Activated T-helper 2 cell treated with anti-CD3 and anti-CD28 coated beads, Interferon-gamma antibody, Interleukin-2, Interleukin-4, amounts not matched to agents 10 μg/mL and 5 μg/mL and 100 μg/mL, durations not matched to agents 14 hours and 24 hours and 36 hours (primary cell): ENCODE results near the gene CYTH3. TPM values are rescaled to one million over a fixed set of nuclear protein-coding genes. Genes with fewer than 3 reads are reported as not detected.
"Not testable (repeated sequence)": the region's sequence is repeated elsewhere in the genome, so short reads cannot be mapped to it uniquely, and the experiment has no call there.

Experiments
- DNase-seq: peaks from one replicate; pipeline ENCODE4 v3.0.0; 2021; ENCODE audit warnings: low spot score
- H3K27ac Mint-ChIP-seq: one replicate; pipeline ENCODE4 v1.8.0; 2021; ENCODE audit warnings: mixed read lengths
- H3K27me3 Mint-ChIP-seq: one replicate; pipeline ENCODE4 v1.8.0; 2021; ENCODE audit warnings: low read depth, mixed read lengths
- H3K36me3 Mint-ChIP-seq: one replicate; pipeline ENCODE4 v1.8.0; 2021; ENCODE audit warnings: low read depth, mixed read lengths
- H3K4me1 Mint-ChIP-seq: one replicate; pipeline ENCODE4 v1.8.0; 2021; ENCODE audit warnings: low read depth, mixed read lengths
- H3K4me3 Mint-ChIP-seq: one replicate; pipeline ENCODE4 v1.8.0; 2021; ENCODE audit warnings: low read depth, mild to moderate bottlenecking, moderate library complexity, mixed read lengths
- H3K9me3 Mint-ChIP-seq: one replicate; pipeline ENCODE4 v1.8.0; 2021; ENCODE audit warnings: mixed read lengths
- intact Hi-C: fragments of 100-400 bp; cut with micrococcal nuclease; formaldehyde crosslinking; loops from one replicate; pipeline ENCODE4 v1.15.1; 2023
- total RNA-seq: library from RNA; stranded (reverse); gene quantifications from 2 replicates; pipeline ENCODE4 v1.2.3, GENCODE V29; 2022

CYTH3 gene
- total RNA-seq, 1 donor from 2014 or later = 1.2 TPM

GRCh38 chr7:6159524-6160031 is 112.8 kb downstream of the CYTH3 start:
- no peaks in the 10 kb centered on the region for H3K27me3 Mint-ChIP-seq
- H3K9me3 Mint-ChIP-seq = no peaks in the 10 kb centered on the region
- peaks cover 11% of the 10 kb centered on the region for H3K4me1 Mint-ChIP-seq
- H3K27ac Mint-ChIP-seq = no peak overlapping the region
- H3K36me3 Mint-ChIP-seq = peaks cover 58% of the 10 kb centered on the region
- H3K4me3 Mint-ChIP-seq = no peak overlapping the region
- no peak for DNase-seq
- intact Hi-C loops = no loop called here

- DNase-seq = no peak
- intact Hi-C loops = no loop called here
- peaks cover 58% of the 10 kb centered on the region for H3K36me3 Mint-ChIP-seq
- no peaks in the 10 kb centered on the region for H3K27me3 Mint-ChIP-seq
- H3K27ac Mint-ChIP-seq = no peak overlapping the region
- peaks cover 11% of the 10 kb centered on the region for H3K4me1 Mint-ChIP-seq
- H3K9me3 Mint-ChIP-seq = no peaks in the 10 kb centered on the region
- no peak overlapping the region for H3K4me3 Mint-ChIP-seq
These were observed 113.3 kb downstream of the CYTH3 start for GRCh38 chr7:6159097-6159483.

GRCh38 chr7:6158424-6159096 is 113.9 kb downstream of the CYTH3 start:
- Mint-ChIP-seq H3K9me3 (no peaks in the 10 kb centered on the region), H3K4me1 (peaks cover 11% of the 10 kb centered on the region), H3K4me3 (no peak overlapping the region), H3K36me3 (peaks cover 58% of the 10 kb centered on the region), H3K27me3 (no peaks in the 10 kb centered on the region), H3K27ac (no peak overlapping the region)
- intact Hi-C loops = no loop called here
- DNase-seq = no peak

GRCh38 chr7:6157685-6158423 is 114.6 kb downstream of the CYTH3 start:
- no peak overlapping the region for H3K27ac Mint-ChIP-seq
- DNase-seq = no peak
- intact Hi-C loops = no loop called here
- no peaks in the 10 kb centered on the region for H3K9me3 Mint-ChIP-seq
- peaks cover 8% of the 10 kb centered on the region for H3K4me1 Mint-ChIP-seq
- no peaks in the 10 kb centered on the region for H3K27me3 Mint-ChIP-seq
- H3K4me3 Mint-ChIP-seq = no peak overlapping the region
- H3K36me3 Mint-ChIP-seq = peaks cover 61% of the 10 kb centered on the region

GRCh38 chr7:6156734-6157133 is 115.7 kb downstream of the CYTH3 start:
- no peak overlapping the region for H3K27ac Mint-ChIP-seq
- peaks cover 4% of the 10 kb centered on the region for H3K4me1 Mint-ChIP-seq
- H3K36me3 Mint-ChIP-seq = peaks cover 69% of the 10 kb centered on the region
- no peak for DNase-seq
- intact Hi-C loops = no loop called here
- H3K4me3 Mint-ChIP-seq = no peak overlapping the region
- no peaks in the 10 kb centered on the region for H3K9me3 Mint-ChIP-seq
- H3K27me3 Mint-ChIP-seq = no peaks in the 10 kb centered on the region

GRCh38 chr7:6155596-6155995 is 116.8 kb downstream of the CYTH3 start:
- no peak overlapping the region for H3K27ac Mint-ChIP-seq
- intact Hi-C loops = no loop called here
- DNase-seq = no peak
- H3K4me3 Mint-ChIP-seq = no peak overlapping the region
- H3K27me3 Mint-ChIP-seq = no peaks in the 10 kb centered on the region
- no peaks in the 10 kb centered on the region for H3K9me3 Mint-ChIP-seq
- H3K4me1 Mint-ChIP-seq = no peaks in the 10 kb centered on the region
- H3K36me3 Mint-ChIP-seq = peaks cover 65% of the 10 kb centered on the region

GRCh38 chr7:6154542-6155404 is 117.7 kb downstream of the CYTH3 start:
- no peak for DNase-seq
- Mint-ChIP-seq H3K36me3 (peaks cover 67% of the 10 kb centered on the region), H3K27me3 (no peaks in the 10 kb centered on the region), H3K27ac (no peak overlapping the region), H3K9me3 (no peaks in the 10 kb centered on the region), H3K4me1 (no peaks in the 10 kb centered on the region), H3K4me3 (no peak overlapping the region)
- intact Hi-C loops = no loop called here

GRCh38 chr7:6153646-6154541 is 118.5 kb downstream of the CYTH3 start:
- no peak for DNase-seq
- Mint-ChIP-seq H3K4me1 (no peaks in the 10 kb centered on the region), H3K27ac (no peak overlapping the region), H3K27me3 (no peaks in the 10 kb centered on the region), H3K9me3 (no peaks in the 10 kb centered on the region), H3K36me3 (peaks cover 67% of the 10 kb centered on the region), H3K4me3 (no peak overlapping the region)
- intact Hi-C loops = no loop called here

GRCh38 chr7:6151994-6152735 is 120.3 kb downstream of the CYTH3 start:
- Mint-ChIP-seq H3K4me1 (no peaks in the 10 kb centered on the region), H3K9me3 (no peaks in the 10 kb centered on the region), H3K27ac (no peak overlapping the region), H3K27me3 (no peaks in the 10 kb centered on the region), H3K36me3 (peaks cover 69% of the 10 kb centered on the region), H3K4me3 (no peak overlapping the region)
- DNase-seq = no peak
- intact Hi-C loops = no loop called here

GRCh38 chr7:6151527-6151926 is 120.9 kb downstream of the CYTH3 start:
- H3K27me3 Mint-ChIP-seq, H3K4me1 Mint-ChIP-seq, DNase-seq, intact Hi-C loops, H3K9me3 Mint-ChIP-seq, H3K27ac Mint-ChIP-seq, H3K4me3 Mint-ChIP-seq: not testable (repeated sequence)
- H3K36me3 Mint-ChIP-seq = peaks cover 70% of the 10 kb centered on the region

- Mint-ChIP-seq H3K36me3 (peaks cover 68% of the 10 kb centered on the region), H3K27ac (no peak overlapping the region), H3K27me3 (no peaks in the 10 kb centered on the region), H3K9me3 (no peaks in the 10 kb centered on the region), H3K4me3 (no peak overlapping the region), H3K4me1 (no peaks in the 10 kb centered on the region)
- DNase-seq = no peak
- intact Hi-C loops = no loop called here
These were observed 122.4 kb downstream of the CYTH3 start for GRCh38 chr7:6149996-6150395.
